SU-DHL-6 (cell line): Measurements from ENCODE around the gene ZNF439.
"Not testable (repeated sequence)": the region's sequence is repeated elsewhere in the genome, so short reads cannot be mapped to it uniquely, and the experiment has no call there.

Experiments
- EZH2phosphoT487 ChIP-seq: fragments of 200-600 bp; sonication (generic), shearing (Covaris generic); conservative IDR thresholded peaks from 2 replicates; pipeline ENCODE4 v1.6.1; 2018; ENCODE audit warnings: mild to moderate bottlenecking, antibody characterized with exemption, low read length, moderate library complexity, mixed read lengths
- TF ChIP-seq, protein P1 (sequence below): fragments of 200-600 bp; sonication (generic); IDR thresholded peaks from one replicate; pipeline ENCODE4 v1.5.1; 2017; ENCODE audit warnings: antibody characterized with exemption, mild to moderate bottlenecking, low read length, moderate library complexity; ENCODE audit not compliant: insufficient read depth, poor library complexity, severe bottlenecking

DNA sequence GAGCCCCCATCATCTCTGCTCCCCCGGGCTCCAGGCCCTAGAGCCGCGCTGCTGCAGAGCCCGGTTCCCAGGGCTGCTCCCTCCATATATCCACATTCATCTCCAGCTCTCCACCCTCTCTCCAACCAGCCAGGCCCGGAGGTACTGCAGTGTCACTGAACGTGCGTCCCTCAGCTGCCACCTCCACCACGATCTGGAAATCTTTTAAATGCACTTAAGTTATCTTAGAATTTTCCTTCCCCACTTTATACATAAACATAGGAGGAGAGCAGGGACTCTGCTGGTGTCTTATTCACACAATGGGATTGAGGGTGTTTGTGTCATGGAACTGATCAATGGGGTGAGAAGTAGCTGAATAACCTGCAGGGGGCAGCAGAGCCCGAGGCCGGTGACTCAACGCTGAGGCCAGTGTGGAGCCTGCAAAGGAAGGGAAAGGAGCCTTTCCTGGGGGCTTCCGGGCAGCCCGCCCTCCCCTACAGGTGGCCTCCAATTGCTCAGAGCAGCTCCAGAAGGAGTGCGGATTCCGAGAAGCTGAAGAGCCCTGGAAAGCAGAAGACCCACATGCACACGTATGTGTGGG, 31.3 kb downstream of the ZNF439 start:
- TF ChIP-seq, protein P1, sequence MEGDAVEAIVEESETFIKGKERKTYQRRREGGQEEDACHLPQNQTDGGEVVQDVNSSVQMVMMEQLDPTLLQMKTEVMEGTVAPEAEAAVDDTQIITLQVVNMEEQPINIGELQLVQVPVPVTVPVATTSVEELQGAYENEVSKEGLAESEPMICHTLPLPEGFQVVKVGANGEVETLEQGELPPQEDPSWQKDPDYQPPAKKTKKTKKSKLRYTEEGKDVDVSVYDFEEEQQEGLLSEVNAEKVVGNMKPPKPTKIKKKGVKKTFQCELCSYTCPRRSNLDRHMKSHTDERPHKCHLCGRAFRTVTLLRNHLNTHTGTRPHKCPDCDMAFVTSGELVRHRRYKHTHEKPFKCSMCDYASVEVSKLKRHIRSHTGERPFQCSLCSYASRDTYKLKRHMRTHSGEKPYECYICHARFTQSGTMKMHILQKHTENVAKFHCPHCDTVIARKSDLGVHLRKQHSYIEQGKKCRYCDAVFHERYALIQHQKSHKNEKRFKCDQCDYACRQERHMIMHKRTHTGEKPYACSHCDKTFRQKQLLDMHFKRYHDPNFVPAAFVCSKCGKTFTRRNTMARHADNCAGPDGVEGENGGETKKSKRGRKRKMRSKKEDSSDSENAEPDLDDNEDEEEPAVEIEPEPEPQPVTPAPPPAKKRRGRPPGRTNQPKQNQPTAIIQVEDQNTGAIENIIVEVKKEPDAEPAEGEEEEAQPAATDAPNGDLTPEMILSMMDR = peak; percentile 36
- TF ChIP-seq EZH2phosphoT487 = not testable (repeated sequence)
